K562 (cell line): Measurements from ENCODE around the gene DLGAP1. TPM values are rescaled to one million over a fixed set of nuclear protein-coding genes. Genes with fewer than 3 reads are reported as not detected.

Experiments
- ATAC-seq: fragments of 200-7000 bp; cut with Tn5 transposase; 3 replicates; pipeline ENCODE4 v1.9.1; 2020; ENCODE audit warnings: moderate library complexity
- BruUV-seq: library from RNA; stranded (reverse); fragments of 400-500 nt; replicated peaks from 2 replicates; lab custom pipeline; 2021; lab: Mats Ljungman, UMichigan
- CTCF ChIA-PET: fragments of 300-600 bp; formaldehyde crosslinking; extraction: SDS; loops from one replicate; lab custom pipeline; 2021; ENCODE audit warnings: low intra/inter-chr PET ratio; lab: Yijun Ruan, JAX
- POLR2A ChIA-PET: fragments of 300-600, 350-650 bp; sonication (Branson Sonifier 250); formaldehyde crosslinking; extraction: SDS; loops from one replicate; lab custom pipeline; 2021; ENCODE audit warnings: antibody characterized with exemption, inconsistent platforms; lab: Yijun Ruan, JAX
- DNase-seq, 4 experiments: peaks; one replicate each; pipeline versions ENCODE4 v3.0.0 to v3.0.0-alpha.2; 2011 to 2018; ENCODE audit warnings: low spot score in 3 of 4, mixed read lengths in 3 of 4; ENCODE audit errors: extremely low read depth in 1 of 4
- FAIRE-seq: peaks from 2 replicates; lab custom pipeline; 2011; peaks lifted over from hg19 to GRCh38; lab: Jason Lieb, UNC
- H2AFZ ChIP-seq: 2 replicates; pipeline ENCODE4 v1.6.0; 2011; ENCODE audit warnings: low read depth, low read length, control low read depth, inconsistent platforms
- H3K27ac ChIP-seq: fragments of 200-600 bp; 3 replicates; pipeline ENCODE4 v1.8.0; 2011; ENCODE audit warnings: low read depth, mild to moderate bottlenecking, control low read depth, inconsistent platforms, low read length, moderate library complexity, mixed read lengths; ENCODE audit errors: extremely low read depth
- H3K27me3 ChIP-seq, 2 experiments: fragments of 300-600 bp in 1 of 2; 2 replicates in 1 of 2; 3 replicates in 1 of 2; pipeline versions ENCODE4 v1.6.0 to v1.8.0; 2011; ENCODE audit warnings: inconsistent platforms in 2 of 2, low read length in 2 of 2, mild to moderate bottlenecking in 1 of 2, mixed read lengths in 1 of 2, moderate library complexity in 1 of 2; ENCODE audit not compliant: control insufficient read depth in 2 of 2, insufficient read depth in 2 of 2
- H3K36me3 ChIP-seq: fragments of 300-600 bp; 3 replicates; pipeline ENCODE4 v1.8.0; 2011; ENCODE audit warnings: mild to moderate bottlenecking, low read length, inconsistent platforms; ENCODE audit not compliant: control insufficient read depth, insufficient read depth
- H3K4me1 ChIP-seq, 2 experiments: fragments of 200-600 bp in 1 of 2; replicated peaks in 1 of 2; 2 replicates in 1 of 2; 3 replicates in 1 of 2; pipeline versions ENCODE4 v1.5.1 to v1.8.0; 2011; ENCODE audit warnings: inconsistent platforms in 2 of 2, low read length in 2 of 2, mild to moderate bottlenecking in 1 of 2, mixed read lengths in 1 of 2, moderate library complexity in 1 of 2; ENCODE audit not compliant: control insufficient read depth in 2 of 2, insufficient read depth in 2 of 2
- H3K4me2 ChIP-seq: 2 replicates; pipeline ENCODE4 v1.6.1; 2011; ENCODE audit warnings: low read length, control low read depth, inconsistent platforms, mixed read lengths; ENCODE audit not compliant: insufficient read depth
- H3K4me3 ChIP-seq: fragments of 200-600 bp; sonication (generic), shearing (Covaris generic); 2 replicates; pipeline ENCODE4 v1.5.1; 2016; ENCODE audit warnings: control low read depth, inconsistent platforms
- H3K79me2 ChIP-seq: fragments of 200-600 bp; 3 replicates; pipeline ENCODE4 v1.8.0; 2011; ENCODE audit warnings: low read length, inconsistent platforms; ENCODE audit not compliant: control insufficient read depth, insufficient read depth
- H3K9ac ChIP-seq, 2 experiments: 2 replicates each; pipeline versions ENCODE4 v1.6.0 to v1.6.1; 2011; ENCODE audit warnings: low read depth in 2 of 2, low read length in 2 of 2, control low read depth in 1 of 2, inconsistent platforms in 1 of 2, mild to moderate bottlenecking in 1 of 2, mixed read lengths in 1 of 2; ENCODE audit not compliant: insufficient read depth in 1 of 2
- H3K9me1 ChIP-seq: one replicate; pipeline ENCODE4 v1.6.0; 2011; ENCODE audit warnings: inconsistent platforms, mild to moderate bottlenecking, low read length, moderate library complexity; ENCODE audit not compliant: control insufficient read depth, insufficient read depth
- H3K9me3 ChIP-seq: replicated peaks from 2 replicates; pipeline ENCODE4 v1.5.1; 2011; ENCODE audit warnings: low read depth, low read length, inconsistent platforms; ENCODE audit not compliant: control insufficient read depth, insufficient read depth
- H4K20me1 ChIP-seq: replicated peaks from 2 replicates; pipeline ENCODE4 v1.6.1; 2011; ENCODE audit warnings: low read length, inconsistent platforms, mixed read lengths; ENCODE audit not compliant: control insufficient read depth, insufficient read depth
- ETS2 ChIP-seq: IDR thresholded peaks from 2 replicates; pipeline ENCODE4 v1.6.1; 2016; ENCODE audit warnings: borderline replicate concordance, missing genetic modification characterization, mild to moderate bottlenecking, moderate library complexity, missing compliant biosample characterization; ENCODE audit not compliant: poor library complexity, severe bottlenecking
- KHSRP ChIP-seq: fragments of 450-650 bp; IDR thresholded peaks from 2 replicates; pipeline ENCODE4 v1.6.1; 2017
- MYC ChIP-seq, 2 experiments: fragments of 250-450 bp in 1 of 2; sonication (Bioruptor Pico) in 1 of 2; IDR thresholded peaks; 2 replicates each; pipeline versions ENCODE4 v1.5.1 to v1.6.1; 2012 to 2021; ENCODE audit warnings: low read depth in 2 of 2, borderline replicate concordance in 1 of 2, improper control_type of control experiment in 1 of 2, low read length in 1 of 2, mild to moderate bottlenecking in 1 of 2, moderate library complexity in 1 of 2
- RAD21 ChIP-seq, 2 experiments: fragments of 250-450 bp in 1 of 2; fragments of 450-650 bp in 1 of 2; sonication (Bioruptor Pico) in 1 of 2; formaldehyde crosslinking in 1 of 2; IDR thresholded peaks in 1 of 2; conservative IDR thresholded peaks in 1 of 2; 2 replicates each; pipeline versions ENCODE4 v1.4.0 to v1.8.0; 2020 to 2022; ENCODE audit warnings: mild to moderate bottlenecking in 2 of 2, moderate library complexity in 1 of 2
- TBP ChIP-seq: optimal IDR thresholded peaks from 2 replicates; pipeline ENCODE3; 2011; ENCODE audit warnings: low read depth, low read length, improper control_type of control experiment
- ZNF143 ChIP-seq: sonication (generic); formaldehyde crosslinking; IDR thresholded peaks from 2 replicates; pipeline ENCODE4 v1.9.0; 2022; ENCODE audit warnings: mild to moderate bottlenecking, missing genetic modification reagents
- ZNF174 ChIP-seq: fragments of 250-450 bp; sonication (Bioruptor Pico); IDR thresholded peaks from 2 replicates; pipeline ENCODE4 v1.4.0; 2020; ENCODE audit warnings: mild to moderate bottlenecking
- ZNF212 ChIP-seq: fragments of 450-650 bp; formaldehyde crosslinking; IDR thresholded peaks from 2 replicates; pipeline ENCODE4 v1.4.0; 2020; ENCODE audit warnings: mild to moderate bottlenecking
- ZNF77 ChIP-seq: fragments of 250-450 bp; sonication (Bioruptor Pico); IDR thresholded peaks from 2 replicates; pipeline ENCODE4 v1.5.0; 2020
- WGBS: fragments of 100-300 bp; shearing (Covaris generic); methylation state at CpG from one replicate; pipeline ENCODE4 v1.1.6; 2016; ENCODE audit warnings: low coverage, mixed read lengths; ENCODE audit not compliant: insufficient coverage; ENCODE audit errors: missing lambda C conversion rate; 5-methylcytosine and 5-hydroxymethylcytosine counted together
- in situ Hi-C: fragments of 300-500 bp; cut with MboI; formaldehyde crosslinking; loops from 4 replicates; pipeline ENCODE4 v1.15.0; 2018; ENCODE audit warnings: inconsistent platforms, mixed read lengths
- intact Hi-C: fragments of 100-400 bp; cut with micrococcal nuclease; formaldehyde crosslinking; loops from 2 replicates; pipeline ENCODE4 v1.14.2; 2022
- polyA plus RNA-seq, 8 experiments: library from polyadenylated mRNA; depleted of rRNA in 4 of 8; stranded (reverse) in 5 of 8; unstranded in 3 of 8; fragments of >200 nt; fragmentation: Nextera tagmentation in 2 of 8; fragmentation: Illumina TruSeq in 1 of 8; extraction: Ambion mirVana in 2 of 8; extraction: Trizol in 1 of 8; gene quantifications; 2 replicates each; pipeline versions ENCODE4 v1.2.1 to v1.2.3, GENCODE V29; 2011 to 2014; ENCODE audit warnings: inconsistent platforms in 1 of 8, missing spikeins in 1 of 8
- total RNA-seq, 7 experiments: library from RNA; depleted of rRNA in 6 of 7; stranded (reverse); fragments of >200 nt in 6 of 7; fragmentation: Illumina TruSeq in 2 of 7; extraction: Trizol in 2 of 7; gene quantifications; 2 replicates each; pipeline versions ENCODE4 v1.2.1 to v1.2.3, GENCODE V29; 2011 to 2021; ENCODE audit warnings: low replicate concordance in 1 of 7
- TF ChIP-seq, protein P1 (sequence below): sonication (generic); formaldehyde crosslinking; IDR thresholded peaks from 2 replicates; pipeline ENCODE4 v1.8.0; 2022; ENCODE audit warnings: mild to moderate bottlenecking, missing genetic modification reagents, borderline replicate concordance
- TF ChIP-seq, protein P2 (sequence below), 2 experiments: fragments of 450-650 bp in 1 of 2; sonication (generic) in 1 of 2; formaldehyde crosslinking in 1 of 2; IDR thresholded peaks in 1 of 2; conservative IDR thresholded peaks in 1 of 2; 2 replicates each; pipeline versions ENCODE4 v1.6.1 to v1.8.1; 2016 to 2023; ENCODE audit warnings: mild to moderate bottlenecking in 2 of 2, moderate library complexity in 2 of 2, inconsistent platforms in 1 of 2, missing genetic modification reagents in 1 of 2

Gene DLGAP1
- total and polyA plus RNA-seq, 9 of the 15 experiments (the other 6 are each of a cell fraction or from before 2014, with no cell fraction given): 0.04 to 0.22 (median 0.08) TPM

DNA sequence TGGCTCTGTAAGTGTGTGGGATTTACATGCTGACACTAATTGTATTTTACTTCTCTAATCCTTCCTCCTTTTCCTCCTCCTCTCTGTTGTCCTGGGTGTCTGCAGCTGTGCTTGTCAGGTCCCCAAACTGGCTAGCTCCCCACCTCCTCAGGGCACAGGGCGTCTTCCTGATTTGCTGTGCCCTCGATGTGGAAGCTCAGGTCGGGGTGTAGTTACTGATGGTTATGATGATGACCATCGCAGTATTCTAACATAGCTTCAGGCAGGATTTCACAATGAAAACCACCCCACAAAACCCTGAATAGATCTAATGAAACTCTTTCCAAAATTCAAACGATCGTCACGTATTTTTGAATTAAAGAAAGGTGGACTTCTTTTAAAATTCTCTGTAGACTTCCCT lies 576.7 kb downstream of the DLGAP1 start:
- 0% methylated on average over 7 of the region's 7 CpGs for WGBS
- no peak overlapping the region for H3K4me3 ChIP-seq
- no peak overlapping the region for H3K9ac ChIP-seq
- intact Hi-C loops: no loop called here
- ATAC-seq: no peak
- DNase-seq: no peak
- peaks cover 12 to 29% of the 10 kb centered on the region in 2 experiments; a peak in 4 of 5 replicates for H3K27me3 ChIP-seq
- H3K9me3 ChIP-seq: no peaks in the 10 kb centered on the region
- no peak for FAIRE-seq
- ChIA-PET CTCF (no interaction called here), POLR2A (no interaction called here)
- no peak overlapping the region for H3K27ac ChIP-seq
- H3K79me2 ChIP-seq: no peaks in the 10 kb centered on the region
- no peaks in the 10 kb centered on the region for H3K9me1 ChIP-seq
- no peaks in the 10 kb centered on the region for H4K20me1 ChIP-seq
- in situ Hi-C loops: no loop called here
- no peak overlapping the region for H3K4me2 ChIP-seq
- no peak for TF ChIP-seq ZNF143 (CRISPR knock-in tag)
- no peaks in the 10 kb centered on the region for H3K36me3 ChIP-seq
- no TSS peak for BruUV-seq
- peaks cover 0 to 11% of the 10 kb centered on the region in 2 experiments; a peak in 1 of 5 replicates for H3K4me1 ChIP-seq
- no peak overlapping the region for H2AFZ ChIP-seq

DNA sequence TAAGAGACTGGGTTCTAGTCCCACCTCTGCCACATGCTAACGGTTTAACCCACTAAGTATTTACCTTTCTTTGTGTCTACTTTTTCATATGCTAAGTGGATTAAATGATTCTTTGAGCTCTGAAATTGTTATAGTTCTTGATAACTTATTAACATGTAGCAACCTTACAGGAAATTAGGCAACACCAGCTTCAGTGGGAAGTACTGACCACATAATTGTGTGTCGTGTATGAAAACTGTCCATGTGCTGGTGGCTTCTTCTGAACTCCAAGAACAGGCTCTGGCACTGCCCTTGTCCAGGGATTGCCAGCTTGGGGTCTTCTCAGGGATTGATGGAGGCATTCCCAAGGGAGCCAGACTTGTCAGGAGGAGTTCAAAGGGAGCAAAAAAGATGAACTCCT lies 577.4 kb downstream of the DLGAP1 start:
- Histone ChIP-seq H2AFZ (no peak overlapping the region), H4K20me1 (no peaks in the 10 kb centered on the region), H3K27me3 (peaks cover 12 to 29% of the 10 kb centered on the region in 2 experiments; a peak in 4 of 5 replicates), H3K79me2 (no peaks in the 10 kb centered on the region), H3K27ac (no peak overlapping the region), H3K4me3 (no peak overlapping the region), H3K9me1 (no peaks in the 10 kb centered on the region), H3K9ac (no peak overlapping the region), H3K4me2 (no peak overlapping the region), H3K4me1 (peaks cover 0 to 11% of the 10 kb centered on the region in 2 experiments; a peak in 1 of 5 replicates), H3K9me3 (no peaks in the 10 kb centered on the region), H3K36me3 (no peaks in the 10 kb centered on the region)
- DNase-seq (no peak), ATAC-seq (no peak), FAIRE-seq (no peak)
- no TSS peak for BruUV-seq
- intact Hi-C loops: no loop called here
- in situ Hi-C loops: no loop called here
- CTCF ChIA-PET: no interaction called here
- 0% methylated on average over 2 of the region's 2 CpGs for WGBS
- POLR2A ChIA-PET: no interaction called here
- no peak for TF ChIP-seq KHSRP
- TF ChIP-seq ZNF77 (CRISPR knock-in tag): no peak
- TF ChIP-seq TBP: no peak
- TF ChIP-seq ZNF212 (CRISPR knock-in tag): no peak
- TF ChIP-seq ETS2: no peak
- no peak for TF ChIP-seq ZNF174
- TF ChIP-seq, protein P1, sequence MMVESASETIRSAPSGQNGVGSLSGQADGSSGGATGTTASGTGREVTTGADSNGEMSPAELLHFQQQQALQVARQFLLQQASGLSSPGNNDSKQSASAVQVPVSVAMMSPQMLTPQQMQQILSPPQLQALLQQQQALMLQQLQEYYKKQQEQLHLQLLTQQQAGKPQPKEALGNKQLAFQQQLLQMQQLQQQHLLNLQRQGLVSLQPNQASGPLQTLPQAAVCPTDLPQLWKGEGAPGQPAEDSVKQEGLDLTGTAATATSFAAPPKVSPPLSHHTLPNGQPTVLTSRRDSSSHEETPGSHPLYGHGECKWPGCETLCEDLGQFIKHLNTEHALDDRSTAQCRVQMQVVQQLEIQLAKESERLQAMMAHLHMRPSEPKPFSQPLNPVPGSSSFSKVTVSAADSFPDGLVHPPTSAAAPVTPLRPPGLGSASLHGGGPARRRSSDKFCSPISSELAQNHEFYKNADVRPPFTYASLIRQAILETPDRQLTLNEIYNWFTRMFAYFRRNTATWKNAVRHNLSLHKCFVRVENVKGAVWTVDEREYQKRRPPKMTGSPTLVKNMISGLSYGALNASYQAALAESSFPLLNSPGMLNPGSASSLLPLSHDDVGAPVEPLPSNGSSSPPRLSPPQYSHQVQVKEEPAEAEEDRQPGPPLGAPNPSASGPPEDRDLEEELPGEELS (CRISPR knock-in tag): no peak
- TF ChIP-seq, protein P2, sequence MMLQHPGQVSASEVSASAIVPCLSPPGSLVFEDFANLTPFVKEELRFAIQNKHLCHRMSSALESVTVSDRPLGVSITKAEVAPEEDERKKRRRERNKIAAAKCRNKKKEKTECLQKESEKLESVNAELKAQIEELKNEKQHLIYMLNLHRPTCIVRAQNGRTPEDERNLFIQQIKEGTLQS (IDR thresholded peaks at IDR 0.05): no peak
- TF ChIP-seq, protein P2 (CRISPR knock-in tag; conservative IDR thresholded peaks at IDR 0.05): no peak
- TF ChIP-seq RAD21 (CRISPR knock-in tag; conservative IDR thresholded peaks at IDR 0.05 in 1 of 2, IDR thresholded peaks at IDR 0.05 in 1 of 2): no peak
- TF ChIP-seq MYC (IDR thresholded peaks at IDR 0.05; ENCODE audit: low read depth, low read length): no peak
- no peak for TF ChIP-seq MYC (CRISPR knock-in tag; IDR thresholded peaks at IDR 0.05; ENCODE audit: borderline replicate concordance, low read depth)
